OCI-M2 (cell line): ENCODE results near the gene ENPP7.

ENCODE experiments used
- DNase-seq: peaks from one replicate; lab custom pipeline; 2025; ENCODE audit not compliant: unreplicated experiment; lab: John Stamatoyannopoulos, UW

The ENPP7 gene

GRCh38 chr17:79702550-79703236 lies 28.1 kb upstream of the ENPP7 start:
- no peak for DNase-seq

GRCh38 chr17:79704691-79705090 lies 26.1 kb upstream of the ENPP7 start:
- DNase-seq = no peak

GRCh38 chr17:79705674-79706073 lies 25.1 kb upstream of the ENPP7 start:
- no peak for DNase-seq

GRCh38 chr17:79706931-79707850 lies 23.6 kb upstream of the ENPP7 start:
- DNase-seq = no peak

- DNase-seq = no peak
Observed at GRCh38 chr17:79707931-79708891, 22.5 kb upstream of the ENPP7 start.

GRCh38 chr17:79711715-79712305 lies 18.9 kb upstream of the ENPP7 start:
- DNase-seq = no peak

GRCh38 chr17:79713391-79713790 lies 17.4 kb upstream of the ENPP7 start:
- no peak for DNase-seq

- no peak for DNase-seq
Observed at GRCh38 chr17:79714176-79715097, 16.3 kb upstream of the ENPP7 start.

GRCh38 chr17:79715098-79715942 lies 15.4 kb upstream of the ENPP7 start:
- no peak for DNase-seq

GRCh38 chr17:79715943-79716797 lies 14.6 kb upstream of the ENPP7 start:
- no peak for DNase-seq

- DNase-seq = no peak
Observed at GRCh38 chr17:79720705-79721292, 9.9 kb upstream of the ENPP7 start.

- no peak for DNase-seq
Observed at GRCh38 chr17:79721993-79722671, 8.6 kb upstream of the ENPP7 start.

- DNase-seq = no peak
Observed at GRCh38 chr17:79722787-79723186, 8.0 kb upstream of the ENPP7 start.

- DNase-seq = no peak
Observed at GRCh38 chr17:79728169-79728907, 2.4 kb upstream of the ENPP7 start.

GRCh38 chr17:79728908-79729471 lies 1.8 kb upstream of the ENPP7 start:
- DNase-seq = no peak

- no peak for DNase-seq
Observed at GRCh38 chr17:79729761-79730160, 982 bp upstream of the ENPP7 start.
